SU-DHL-6 (cell line): ENCODE data around the gene UBE2G2.

Experiments
- EZH2phosphoT487 ChIP-seq: fragments of 200-600 bp; sonication (generic), shearing (Covaris generic); conservative IDR thresholded peaks from 2 replicates; pipeline ENCODE4 v1.6.1; 2018; ENCODE audit warnings: mild to moderate bottlenecking, antibody characterized with exemption, low read length, moderate library complexity, mixed read lengths
- TF ChIP-seq, protein P1 (sequence below): fragments of 200-600 bp; sonication (generic); IDR thresholded peaks from one replicate; pipeline ENCODE4 v1.5.1; 2017; ENCODE audit warnings: antibody characterized with exemption, mild to moderate bottlenecking, low read length, moderate library complexity; ENCODE audit not compliant: insufficient read depth, poor library complexity, severe bottlenecking

DNA sequence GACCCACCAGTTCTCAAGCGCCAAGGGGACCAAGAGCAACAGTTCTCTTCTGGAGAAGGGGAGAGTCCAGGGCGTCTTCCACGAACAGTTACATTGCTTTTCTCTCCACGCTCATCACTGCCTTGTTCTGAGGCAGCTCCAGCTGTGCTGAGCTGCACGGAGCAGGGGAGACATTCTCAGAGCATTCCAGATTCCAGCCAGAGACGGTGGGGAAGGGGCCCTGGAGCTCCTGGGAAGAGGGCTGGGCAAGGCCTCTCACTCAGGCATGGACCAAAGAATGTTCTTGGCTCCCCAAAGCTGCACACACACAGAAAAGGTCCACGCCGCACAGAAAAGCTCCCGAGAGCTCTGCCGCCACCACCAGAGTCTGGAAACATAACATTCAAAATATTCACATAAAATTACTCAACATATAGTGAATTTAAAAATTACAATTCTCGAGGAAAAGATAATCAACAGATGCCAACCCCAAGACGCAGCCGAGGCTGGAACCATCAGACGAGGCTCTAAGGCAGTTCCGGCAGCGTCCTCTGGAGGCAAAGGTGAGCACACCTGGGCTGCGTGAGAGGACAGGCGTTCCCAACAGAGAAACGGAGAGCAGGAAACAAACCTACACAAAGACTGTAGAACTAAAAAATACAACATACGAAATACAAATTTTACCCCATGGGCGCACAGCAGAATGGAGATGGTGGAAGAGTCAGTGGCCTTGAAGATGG lies 40.5 kb downstream of the UBE2G2 start:
- TF ChIP-seq, protein P1, sequence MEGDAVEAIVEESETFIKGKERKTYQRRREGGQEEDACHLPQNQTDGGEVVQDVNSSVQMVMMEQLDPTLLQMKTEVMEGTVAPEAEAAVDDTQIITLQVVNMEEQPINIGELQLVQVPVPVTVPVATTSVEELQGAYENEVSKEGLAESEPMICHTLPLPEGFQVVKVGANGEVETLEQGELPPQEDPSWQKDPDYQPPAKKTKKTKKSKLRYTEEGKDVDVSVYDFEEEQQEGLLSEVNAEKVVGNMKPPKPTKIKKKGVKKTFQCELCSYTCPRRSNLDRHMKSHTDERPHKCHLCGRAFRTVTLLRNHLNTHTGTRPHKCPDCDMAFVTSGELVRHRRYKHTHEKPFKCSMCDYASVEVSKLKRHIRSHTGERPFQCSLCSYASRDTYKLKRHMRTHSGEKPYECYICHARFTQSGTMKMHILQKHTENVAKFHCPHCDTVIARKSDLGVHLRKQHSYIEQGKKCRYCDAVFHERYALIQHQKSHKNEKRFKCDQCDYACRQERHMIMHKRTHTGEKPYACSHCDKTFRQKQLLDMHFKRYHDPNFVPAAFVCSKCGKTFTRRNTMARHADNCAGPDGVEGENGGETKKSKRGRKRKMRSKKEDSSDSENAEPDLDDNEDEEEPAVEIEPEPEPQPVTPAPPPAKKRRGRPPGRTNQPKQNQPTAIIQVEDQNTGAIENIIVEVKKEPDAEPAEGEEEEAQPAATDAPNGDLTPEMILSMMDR: peak; percentile 24
- no peak for TF ChIP-seq EZH2phosphoT487
